ENCODE data around the gene ZNF740.
A peak's percentile ranks its signal among the peaks of the same experiment; 100 is the strongest.

The ZNF740 gene

GRCh38 chr12:53215497-53215896 is 35.0 kb downstream of the ZNF740 start:
- TF ChIP-seq CTCF (IDR thresholded peaks at IDR 0.05; ENCODE audit: insufficient read depth, low read length, missing control alignments): no peak
- no peak overlapping the region for H3K4me3 ChIP-seq (ENCODE audit: low read depth, low read length)
- ChIA-PET CTCF (interaction anchor here (0.8 to 24.6 kb wide), 15 partner anchors 9 to 149 kb away, joined by 3 to 659 read pairs (median 8); partner anchors contain the start of genes AAAS, ESPL1, ITGB7 and MYG1), POLR2A (interaction anchor here (0.9 to 1.3 kb wide), 4 partner anchors 80 to 106 kb away, joined by 3 to 4 read pairs (median 4); partner anchors contain the start of genes AAAS and PFDN5)
- DNase-seq (ENCODE audit: low read depth, low spot score): no peak

- no peak for TF ChIP-seq CTCF (IDR thresholded peaks at IDR 0.05; ENCODE audit: insufficient read depth, low read length, missing control alignments)
- DNase-seq (ENCODE audit: low read depth, low spot score): no peak
- peak overlapping the region; percentile 95 for H3K4me3 ChIP-seq (ENCODE audit: low read depth, low read length)
- ChIA-PET POLR2A (interaction anchor here (1.4 kb wide), 1 partner anchor 104 kb away, joined by 3 read pairs; the partner anchor contains the start of gene AAAS), CTCF (interaction anchor here (1.0 to 24.6 kb wide), 10 partner anchors 8 to 128 kb away, joined by 3 to 659 read pairs (median 9); partner anchors contain the start of genes AAAS, ESPL1, ITGB7 and MYG1)
Observed at GRCh38 chr12:53217051-53217930, 36.8 kb downstream of the ZNF740 start.

GRCh38 chr12:53217931-53218307 is 37.4 kb downstream of the ZNF740 start:
- DNase-seq (ENCODE audit: low read depth, low spot score): no peak
- no peak for TF ChIP-seq CTCF (IDR thresholded peaks at IDR 0.05; ENCODE audit: insufficient read depth, low read length, missing control alignments)
- H3K4me3 ChIP-seq (ENCODE audit: low read depth, low read length): peak overlapping the region; percentile 95
- POLR2A ChIA-PET: interaction anchor here (1.4 kb wide), 1 partner anchor 103 kb away, joined by 3 read pairs; the partner anchor contains the start of gene AAAS
- CTCF ChIA-PET: interaction anchor here (0.9 to 24.6 kb wide), 10 partner anchors 9 to 149 kb away, joined by 3 to 659 read pairs (median 6); partner anchors contain the start of genes AAAS, ESPL1, ITGB7 and MYG1

- DNase-seq (ENCODE audit: low read depth, low spot score): no peak
- ChIA-PET POLR2A (interaction anchor here (0.6 to 2.4 kb wide), 6 partner anchors 34 to 103 kb away, joined by 3 to 11 read pairs (median 4); partner anchors contain the start of genes AAAS, CSAD and ZNF740), CTCF (interaction anchor here (0.9 to 24.6 kb wide), 16 partner anchors 8 to 153 kb away, joined by 3 to 659 read pairs (median 4); partner anchors contain the start of genes AAAS, ESPL1, ITGB7 and MYG1)
- TF ChIP-seq CTCF (IDR thresholded peaks at IDR 0.05; ENCODE audit: insufficient read depth, low read length, missing control alignments): no peak
- peak overlapping the region; percentile 95 for H3K4me3 ChIP-seq (ENCODE audit: low read depth, low read length)
Observed at GRCh38 chr12:53218551-53219291, 38.2 kb downstream of the ZNF740 start.

GRCh38 chr12:53219292-53219955 is 38.9 kb downstream of the ZNF740 start:
- DNase-seq (ENCODE audit: low read depth, low spot score): no peak
- CTCF ChIA-PET: interaction anchor here (0.6 to 24.6 kb wide), 16 partner anchors 9 to 198 kb away, joined by 3 to 659 read pairs (median 5); partner anchors contain the start of genes AAAS, ESPL1, ITGB7 and MYG1
- POLR2A ChIA-PET: interaction anchor here (0.6 to 2.4 kb wide), 9 partner anchors 10 to 102 kb away, joined by 3 to 11 read pairs (median 4); partner anchors contain the start of genes AAAS, CSAD, PFDN5 and ZNF740
- H3K4me3 ChIP-seq (ENCODE audit: low read depth, low read length): peak overlapping the region; percentile 95
- no peak for TF ChIP-seq CTCF (IDR thresholded peaks at IDR 0.05; ENCODE audit: insufficient read depth, low read length, missing control alignments)
